CD4-positive, alpha-beta T cell treated with Interleukin-2 at 100 ng/mL for 4 hours (primary cell): Measurements from ENCODE around the gene MPDZ.

Experiments
- DNase-seq: peaks from one replicate; pipeline ENCODE4 v3.0.0-alpha.2; 2020; ENCODE audit warnings: low spot score

Gene MPDZ

GRCh38 chr9:13181652-13182051, 97.8 kb downstream of the MPDZ start:
- no peak for DNase-seq

- DNase-seq, result no peak
These were observed 100.2 kb downstream of the MPDZ start for GRCh38 chr9:13179257-13179656.

- DNase-seq, result no peak
These were observed 103.8 kb downstream of the MPDZ start for GRCh38 chr9:13175732-13176131.

- DNase-seq, result no peak
These were observed 104.4 kb downstream of the MPDZ start for GRCh38 chr9:13174906-13175639.

GRCh38 chr9:13173553-13173952, 105.9 kb downstream of the MPDZ start:
- DNase-seq, result no peak

GRCh38 chr9:13171261-13171660, 108.2 kb downstream of the MPDZ start:
- DNase-seq, result no peak

GRCh38 chr9:13166996-13167395, 112.5 kb downstream of the MPDZ start:
- DNase-seq, result no peak

- no peak for DNase-seq
These were observed 113.5 kb downstream of the MPDZ start for GRCh38 chr9:13165956-13166355.

- no peak for DNase-seq
These were observed 114.1 kb downstream of the MPDZ start for GRCh38 chr9:13165236-13165945.

GRCh38 chr9:13163946-13164345, 115.5 kb downstream of the MPDZ start:
- no peak for DNase-seq

- no peak for DNase-seq
These were observed 116.2 kb downstream of the MPDZ start for GRCh38 chr9:13163287-13163686.

- DNase-seq, result no peak
These were observed 119.4 kb downstream of the MPDZ start for GRCh38 chr9:13160051-13160450.

GRCh38 chr9:13158986-13159385, 120.5 kb downstream of the MPDZ start:
- no peak for DNase-seq

- no peak for DNase-seq
These were observed 128.0 kb downstream of the MPDZ start for GRCh38 chr9:13151489-13151888.

- DNase-seq, result no peak
These were observed 130.0 kb downstream of the MPDZ start for GRCh38 chr9:13149454-13149853.

- no peak for DNase-seq
These were observed 132.7 kb downstream of the MPDZ start for GRCh38 chr9:13146840-13147239.

GRCh38 chr9:13145340-13145739, 134.2 kb downstream of the MPDZ start:
- no peak for DNase-seq

- DNase-seq, result no peak
These were observed 135.2 kb downstream of the MPDZ start for GRCh38 chr9:13144166-13144775.

- DNase-seq, result no peak
These were observed 136.2 kb downstream of the MPDZ start for GRCh38 chr9:13143281-13143680.

- DNase-seq, result no peak
These were observed 136.7 kb downstream of the MPDZ start for GRCh38 chr9:13142776-13143175.

- no peak for DNase-seq
These were observed 137.9 kb downstream of the MPDZ start for GRCh38 chr9:13141629-13142028.

- no peak for DNase-seq
These were observed 138.5 kb downstream of the MPDZ start for GRCh38 chr9:13140843-13141592.
